ENCODE measurements around the gene EIF2S1.

DNA sequence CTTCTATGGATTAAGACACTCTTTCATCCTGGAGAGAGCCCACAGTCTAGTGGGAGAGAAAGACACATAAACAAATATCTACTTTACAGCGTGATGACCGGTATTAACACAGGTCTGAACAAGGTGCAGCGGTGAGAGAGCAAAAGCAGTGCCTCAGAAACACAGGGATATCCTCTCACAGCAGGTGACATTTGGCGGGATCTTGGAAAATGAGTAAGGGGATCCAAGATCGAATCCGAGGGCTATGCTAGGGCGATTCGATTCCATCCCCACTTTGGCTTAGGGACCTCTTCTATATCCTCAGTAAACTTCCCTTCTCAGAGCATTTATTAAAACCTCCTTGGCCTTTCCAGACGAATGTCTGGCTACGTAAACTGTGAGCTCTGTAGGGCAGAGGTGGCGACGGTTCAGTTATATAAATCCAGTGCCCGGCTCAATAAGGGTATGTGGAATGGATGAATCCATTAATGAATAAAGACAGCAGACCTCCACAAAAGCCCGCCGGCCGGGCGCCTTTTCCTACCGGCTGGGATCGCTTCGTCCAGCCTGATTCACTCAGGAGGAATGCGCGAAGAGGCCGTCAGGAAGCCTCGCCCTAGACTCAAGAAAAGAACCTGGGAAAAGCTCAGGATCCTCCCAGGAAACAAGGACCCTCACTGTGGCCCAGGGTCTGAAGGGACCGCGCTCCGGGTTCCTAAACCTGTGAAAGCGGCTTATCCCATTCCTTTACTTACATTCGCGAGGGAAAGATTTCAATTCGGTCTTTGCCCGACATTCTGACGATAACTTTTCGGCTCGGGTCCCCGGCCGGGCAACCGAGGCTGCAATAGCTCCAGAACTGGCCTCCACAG lies 979 bp upstream of the EIF2S1 start:
- no peak for TF ChIP-seq POU2F2 (IDR thresholded peaks at IDR 0.05; ENCODE audit: low read depth, low read length)
- no peak for TF ChIP-seq POLR2A (IDR thresholded peaks at IDR 0.05; ENCODE audit: low read depth, low read length)
- TF ChIP-seq POLR2AphosphoS5 (IDR thresholded peaks at IDR 0.05; ENCODE audit: low read depth, low read length) = peak; percentile 59; the same call in 1 of the 2 replicates
- no peak for TF ChIP-seq SPI1 (IDR thresholded peaks at IDR 0.05; ENCODE audit: low read depth, low read length)
